ENCODE measurements around the gene DCAKD.

Gene DCAKD

GRCh38 chr17:45070809-45071208 lies 19.4 kb upstream of the DCAKD start:
- no peak overlapping the region for H3K4me3 ChIP-seq
- H3K27ac ChIP-seq, result no peak overlapping the region

GRCh38 chr17:45070001-45070400 lies 18.6 kb upstream of the DCAKD start:
- H3K4me3 ChIP-seq, result no peak overlapping the region

GRCh38 chr17:45067637-45068036 lies 16.2 kb upstream of the DCAKD start:
- Histone ChIP-seq H3K27ac (peak overlapping the region in 2 of 21 experiments; percentile 16 to 17), H3K4me3 (no peak overlapping the region)

More at GRCh38 chr17:45070001-45070400, 18.6 kb upstream of the DCAKD start:
- no peak overlapping the region for H3K27ac ChIP-seq

- no peak overlapping the region for H3K27ac ChIP-seq
- no peak overlapping the region for H3K4me3 ChIP-seq
These were observed 11.8 kb upstream of the DCAKD start for GRCh38 chr17:45063198-45063597.

- H3K27ac ChIP-seq, result peak overlapping the region in 20 of 21 experiments; percentile 68 to 96 (median 90)
- H3K4me3 ChIP-seq, result peak overlapping the region; percentile 49 to 86 (median 74)
These were observed 10.3 kb upstream of the DCAKD start for GRCh38 chr17:45061606-45062205.

GRCh38 chr17:45060797-45061605 lies 9.6 kb upstream of the DCAKD start, which contains the start of gene NMT1:
Gene NMT1 (plus strand): TSS chr17:45061317. CDS start chr17:45061330, 13 bp downstream.
- peak within 1 kb of the TSS; percentile 63 to 96 (median 90) for H3K27ac ChIP-seq
- peak within 1 kb of the TSS; percentile 49 to 86 (median 74) for H3K4me3 ChIP-seq

- Histone ChIP-seq H3K27ac (peak overlapping the region; percentile 44 to 96 (median 87)), H3K4me3 (peak overlapping the region; percentile 49 to 86 (median 74))
These were observed 9.0 kb upstream of the DCAKD start for GRCh38 chr17:45060382-45060796.

- peak overlapping the region; percentile 44 to 68 (median 56) for H3K4me3 ChIP-seq
- peak overlapping the region; percentile 20 to 95 (median 88) for H3K27ac ChIP-seq
These were observed 780 bp upstream of the DCAKD start for GRCh38 chr17:45052052-45052772.

- Histone ChIP-seq H3K27ac (peak overlapping the region in 16 of 21 experiments; percentile 20 to 98 (median 90)), H3K4me3 (peak overlapping the region; percentile 44 to 68 (median 59))
These were observed 254 bp upstream of the DCAKD start for GRCh38 chr17:45051720-45052051.

- Histone ChIP-seq H3K27ac (peak overlapping the region; percentile 83 to 98 (median 91)), H3K4me3 (peak overlapping the region; percentile 39 to 68 (median 53))
These were observed 862 bp downstream of the DCAKD start for GRCh38 chr17:45050481-45051059.

GRCh38 chr17:45048795-45049563 lies 2.5 kb downstream of the DCAKD start:
- no peak overlapping the region for H3K4me3 ChIP-seq
- H3K27ac ChIP-seq, result peak overlapping the region in 8 of 21 experiments; percentile 10 to 97 (median 38)

- Histone ChIP-seq H3K27ac (peak overlapping the region in 15 of 21 experiments; percentile 6 to 69 (median 39)), H3K4me3 (no peak overlapping the region)
These were observed 4.8 kb downstream of the DCAKD start for GRCh38 chr17:45046537-45047125.

- no peak overlapping the region for H3K4me3 ChIP-seq
These were observed 7.5 kb downstream of the DCAKD start for GRCh38 chr17:45043813-45044540.

GRCh38 chr17:45042346-45043120 lies 8.9 kb downstream of the DCAKD start:
- H3K4me3 ChIP-seq, result no peak overlapping the region
- peak overlapping the region in 5 of 21 experiments; percentile 8 to 80 (median 34) for H3K27ac ChIP-seq

More at GRCh38 chr17:45043813-45044540, 7.5 kb downstream of the DCAKD start:
- H3K27ac ChIP-seq, result peak overlapping the region in 15 of 21 experiments; percentile 2 to 80 (median 57)

- peak overlapping the region in 1 of 21 experiments; percentile 17 for H3K27ac ChIP-seq
These were observed 11.0 kb downstream of the DCAKD start for GRCh38 chr17:45040459-45040858.

GRCh38 chr17:45038728-45039634 lies 12.5 kb downstream of the DCAKD start:
- peak overlapping the region in 3 of 21 experiments; percentile 1 to 51 (median 48) for H3K27ac ChIP-seq
- no peak overlapping the region for H3K4me3 ChIP-seq

More at GRCh38 chr17:45040459-45040858, 11.0 kb downstream of the DCAKD start:
- no peak overlapping the region for H3K4me3 ChIP-seq

Measured in skin epidermis (tissue), 12 donors.